NB4 (cell line): Measurements from ENCODE around the gene FBXW10.
A peak's percentile ranks its signal among the peaks of the same experiment; 100 is the strongest.
"Not testable (repeated sequence)": the region's sequence is repeated elsewhere in the genome, so short reads cannot be mapped to it uniquely, and the experiment has no call there.

ENCODE experiments used
- DNase-seq: peaks from one replicate; pipeline ENCODE4 v3.0.0; 2010; ENCODE audit warnings: low read depth
- H3K4me3 ChIP-seq: one replicate; pipeline ENCODE4 v1.5.1; 2011; ENCODE audit warnings: mild to moderate bottlenecking, low read depth, low read length, moderate library complexity
- MYC ChIP-seq: IDR thresholded peaks from 2 replicates; pipeline ENCODE4 v1.6.1; 2011; ENCODE audit warnings: low read depth, low read length
- POLR2A ChIP-seq: IDR thresholded peaks from 2 replicates; pipeline ENCODE4 v1.6.1; 2011; ENCODE audit warnings: mild to moderate bottlenecking; ENCODE audit not compliant: insufficient read length; ENCODE audit errors: extremely low read depth
- TF ChIP-seq, protein P1 (sequence below): IDR thresholded peaks from 2 replicates; pipeline ENCODE4 v1.6.1; 2011; ENCODE audit warnings: low read depth, low read length
- TF ChIP-seq, protein P2 (sequence below): IDR thresholded peaks from one replicate; pipeline ENCODE4 v1.5.1; 2012; ENCODE audit warnings: low read depth, low read length

The FBXW10 gene

DNA sequence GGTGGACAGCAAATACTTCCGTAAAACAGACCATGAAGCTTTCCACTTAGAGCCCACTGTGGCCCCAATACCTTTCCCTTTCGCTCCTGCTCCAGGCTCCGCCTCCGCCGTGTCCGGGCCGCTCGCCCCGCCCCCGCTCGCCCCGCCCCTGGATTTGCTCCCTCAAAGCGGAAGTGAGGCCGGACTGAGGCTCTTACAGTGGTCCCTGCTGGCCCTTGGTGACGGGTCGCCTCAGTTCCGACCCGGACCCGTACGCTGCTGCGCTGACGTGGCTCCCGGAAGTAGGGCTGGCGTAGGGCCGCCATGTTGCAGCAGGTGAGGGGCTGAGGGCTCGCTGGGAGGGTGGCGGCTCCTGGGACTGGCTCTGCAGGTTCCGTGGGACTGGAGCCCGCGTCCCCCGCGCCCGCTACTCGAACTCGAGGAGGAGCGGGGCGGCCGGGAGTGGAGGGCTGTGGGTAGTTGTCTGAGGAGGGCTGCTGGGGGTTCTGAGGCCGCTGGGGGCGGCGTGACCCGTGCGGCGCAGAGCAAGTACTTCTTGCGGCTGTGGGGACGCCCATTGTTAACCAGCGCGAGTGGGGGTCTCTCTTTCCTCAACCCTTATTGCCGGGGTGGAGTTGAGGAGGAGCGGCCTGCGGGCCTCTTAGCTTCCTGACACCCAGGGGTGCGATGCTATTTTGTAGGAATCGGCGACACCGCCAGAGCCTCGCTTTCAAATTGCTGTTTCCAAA lies 37.3 kb downstream of the FBXW10 start, which contains the start of gene TVP23B:
Gene TVP23B (plus strand): TSS at position 193 of the 728 bp plus-strand sequence. CDS start 111 bp downstream, at position 304.
- peak within 1 kb of the TSS; percentile 63 for H3K4me3 ChIP-seq
- TF ChIP-seq, protein P1, sequence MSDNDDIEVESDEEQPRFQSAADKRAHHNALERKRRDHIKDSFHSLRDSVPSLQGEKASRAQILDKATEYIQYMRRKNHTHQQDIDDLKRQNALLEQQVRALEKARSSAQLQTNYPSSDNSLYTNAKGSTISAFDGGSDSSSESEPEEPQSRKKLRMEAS: 0 out of 2 replicates have a peak, but pooled peaks have one; percentile 7
- 0 out of 2 replicates have a peak, but pooled peaks have one; percentile 63 for TF ChIP-seq MYC
- peak; percentile 38 for TF ChIP-seq POLR2A
- DNase-seq: peak; percentile 96

GRCh38 chr17:18781805-18782204 lies 38.0 kb downstream of the FBXW10 start:
- H3K4me3 ChIP-seq: peak overlapping the region; percentile 59
- not testable (repeated sequence) for DNase-seq

DNA sequence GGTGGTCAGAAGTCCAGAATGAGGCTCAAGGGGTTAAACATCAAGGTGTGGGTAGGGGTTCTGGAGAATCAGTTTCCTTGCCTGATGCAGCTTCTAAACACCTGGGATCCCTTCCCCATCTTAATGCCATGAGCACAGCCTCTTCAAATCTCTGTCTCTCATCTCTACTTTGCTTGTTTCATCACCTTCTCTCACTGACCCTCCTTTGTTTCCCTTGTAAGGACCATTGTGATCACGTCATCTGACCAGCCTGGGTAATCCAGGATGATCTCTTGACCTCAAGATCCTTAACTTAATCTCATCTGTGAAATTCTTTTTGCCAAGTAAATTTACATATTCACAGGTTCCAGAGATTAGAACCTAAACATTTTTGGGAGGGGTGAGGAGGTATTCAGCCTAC lies 42.1 kb downstream of the FBXW10 start:
- not testable (repeated sequence) for H3K4me3 ChIP-seq, DNase-seq

- DNase-seq, H3K4me3 ChIP-seq: not testable (repeated sequence)
These were observed 43.0 kb downstream of the FBXW10 start for GRCh38 chr17:18786890-18787289.

DNA sequence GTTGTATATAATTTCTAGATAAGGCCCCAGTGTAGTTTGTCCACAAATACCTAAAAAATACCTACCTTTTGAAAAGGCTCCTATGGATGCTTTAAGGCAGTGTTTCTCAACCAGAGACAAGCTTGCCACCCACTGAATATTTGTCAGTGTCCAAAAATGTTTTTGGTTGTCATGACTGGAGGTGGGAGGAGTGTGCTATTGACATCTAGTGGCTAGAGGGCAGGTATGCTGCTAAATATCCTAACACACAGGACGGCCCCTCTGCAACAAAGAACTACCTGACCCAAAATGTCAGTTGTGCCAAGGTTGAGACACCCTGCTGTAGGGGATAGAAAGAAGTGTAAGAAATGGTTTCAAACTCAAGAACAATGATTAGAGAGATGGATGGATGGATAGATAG lies 47.5 kb downstream of the FBXW10 start:
- DNase-seq, H3K4me3 ChIP-seq: not testable (repeated sequence)

DNA sequence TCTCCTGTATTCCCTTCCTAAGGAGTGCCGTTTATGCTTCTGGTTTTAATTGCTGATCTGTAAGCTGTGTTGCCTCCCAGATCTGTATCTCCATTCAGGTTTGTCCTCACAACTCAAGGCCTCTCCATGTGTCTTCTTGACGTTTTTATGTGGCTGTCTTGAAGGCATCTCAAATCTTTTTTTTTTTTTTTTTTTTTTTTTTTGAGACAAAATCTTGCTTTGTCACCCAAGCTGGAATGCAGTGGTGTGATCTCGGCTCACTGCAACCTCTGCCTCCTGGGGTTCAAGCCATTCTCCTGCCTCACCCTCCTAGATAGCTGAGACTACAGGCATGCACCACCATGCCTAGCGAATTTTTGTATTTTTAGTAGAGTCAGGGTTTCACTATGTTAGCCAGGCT lies 51.0 kb downstream of the FBXW10 start:
- not testable (repeated sequence) for DNase-seq, H3K4me3 ChIP-seq

GRCh38 chr17:18796887-18797286 lies 53.0 kb downstream of the FBXW10 start:
- not testable (repeated sequence) for H3K4me3 ChIP-seq

DNA sequence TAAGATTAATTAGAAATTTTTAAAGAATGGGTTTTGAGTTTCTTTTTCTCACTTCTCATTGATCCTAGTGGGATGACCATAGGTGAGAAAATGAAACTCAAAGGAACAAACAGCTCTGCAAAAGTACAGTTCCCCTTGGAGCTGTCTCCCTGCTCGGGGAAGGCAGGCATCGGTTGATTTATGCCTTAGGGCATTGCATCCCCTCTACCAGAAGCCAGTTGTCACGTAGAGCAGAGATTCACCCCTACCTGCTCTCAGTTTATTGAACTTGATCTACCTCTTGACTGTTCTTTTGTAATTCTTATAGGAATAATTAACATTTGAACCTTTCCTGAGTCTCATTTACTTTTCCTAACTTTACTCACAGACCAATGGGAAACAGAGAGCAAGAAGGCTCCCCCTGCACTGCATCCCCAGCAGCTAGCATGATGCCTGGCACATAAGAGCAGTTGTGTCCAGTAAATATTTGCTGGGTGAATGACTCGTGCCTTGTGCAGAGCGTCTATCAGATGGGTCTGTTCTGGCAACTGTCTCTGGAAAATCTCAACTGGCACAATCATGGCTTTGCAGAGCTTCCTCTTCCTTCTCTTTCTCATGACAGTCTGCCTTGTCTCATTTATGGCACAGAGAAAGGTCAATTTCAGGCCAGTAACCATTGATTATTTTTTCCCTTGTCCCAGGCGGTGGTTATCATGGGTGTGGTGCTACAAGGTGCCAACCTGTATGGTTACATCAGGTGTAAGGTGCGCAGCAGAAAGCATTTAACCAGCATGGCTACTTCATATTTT lies 59.8 kb downstream of the FBXW10 start:
- not testable (repeated sequence) for H3K4me3 ChIP-seq, DNase-seq

More at GRCh38 chr17:18796887-18797286, 53.0 kb downstream of the FBXW10 start:
- DNase-seq: not testable (repeated sequence)

- H3K4me3 ChIP-seq, DNase-seq: not testable (repeated sequence)
These were observed 72.1 kb downstream of the FBXW10 start for GRCh38 chr17:18815924-18816323.

DNA sequence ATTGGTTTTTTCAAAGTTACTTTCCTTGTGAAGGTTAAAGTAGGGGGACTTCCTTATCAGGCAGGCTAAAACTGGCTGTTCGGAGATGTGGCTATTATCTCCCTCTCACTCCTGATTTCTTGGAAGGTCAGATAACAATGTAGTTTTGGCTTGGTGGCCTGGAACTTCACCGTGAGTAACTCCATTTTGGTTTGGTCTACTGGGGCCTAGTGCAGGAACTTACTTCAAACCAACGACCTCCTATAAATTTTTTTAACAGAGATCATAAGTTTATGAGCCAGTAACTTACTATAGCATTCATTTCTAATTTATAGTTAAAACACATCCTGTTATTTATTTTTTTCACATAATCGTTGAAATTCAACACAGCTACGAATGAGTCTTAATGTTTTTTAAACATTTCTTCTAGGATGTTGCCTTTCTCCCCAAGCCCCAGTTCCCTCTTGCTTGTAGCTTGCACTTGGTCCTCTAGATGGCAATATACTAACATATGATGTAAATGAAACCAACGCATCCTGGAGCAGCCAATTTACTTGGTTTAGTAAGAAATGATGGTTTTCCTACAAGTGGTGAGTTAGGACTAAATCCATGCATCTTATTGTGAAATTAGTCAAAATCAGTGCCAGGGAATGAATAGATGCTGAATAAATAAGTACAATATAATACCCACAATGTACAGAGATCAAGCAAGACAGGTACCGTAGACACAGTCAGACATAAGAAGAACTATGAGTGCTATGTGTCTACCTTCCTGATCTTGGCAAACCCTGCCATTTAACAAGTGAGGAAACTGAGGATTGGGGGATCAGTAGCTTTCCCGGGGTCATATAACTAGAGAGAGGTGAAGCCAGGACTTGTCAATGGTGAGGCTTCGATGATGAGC lies 72.9 kb downstream of the FBXW10 start:
- peak; percentile 81 for DNase-seq
- not testable (repeated sequence) for H3K4me3 ChIP-seq
- TF ChIP-seq, protein P2, sequence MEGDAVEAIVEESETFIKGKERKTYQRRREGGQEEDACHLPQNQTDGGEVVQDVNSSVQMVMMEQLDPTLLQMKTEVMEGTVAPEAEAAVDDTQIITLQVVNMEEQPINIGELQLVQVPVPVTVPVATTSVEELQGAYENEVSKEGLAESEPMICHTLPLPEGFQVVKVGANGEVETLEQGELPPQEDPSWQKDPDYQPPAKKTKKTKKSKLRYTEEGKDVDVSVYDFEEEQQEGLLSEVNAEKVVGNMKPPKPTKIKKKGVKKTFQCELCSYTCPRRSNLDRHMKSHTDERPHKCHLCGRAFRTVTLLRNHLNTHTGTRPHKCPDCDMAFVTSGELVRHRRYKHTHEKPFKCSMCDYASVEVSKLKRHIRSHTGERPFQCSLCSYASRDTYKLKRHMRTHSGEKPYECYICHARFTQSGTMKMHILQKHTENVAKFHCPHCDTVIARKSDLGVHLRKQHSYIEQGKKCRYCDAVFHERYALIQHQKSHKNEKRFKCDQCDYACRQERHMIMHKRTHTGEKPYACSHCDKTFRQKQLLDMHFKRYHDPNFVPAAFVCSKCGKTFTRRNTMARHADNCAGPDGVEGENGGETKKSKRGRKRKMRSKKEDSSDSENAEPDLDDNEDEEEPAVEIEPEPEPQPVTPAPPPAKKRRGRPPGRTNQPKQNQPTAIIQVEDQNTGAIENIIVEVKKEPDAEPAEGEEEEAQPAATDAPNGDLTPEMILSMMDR: peak; percentile 54

- DNase-seq, H3K4me3 ChIP-seq: not testable (repeated sequence)
These were observed 77.6 kb downstream of the FBXW10 start for GRCh38 chr17:18821430-18821829.

GRCh38 chr17:18827613-18828012 lies 83.8 kb downstream of the FBXW10 start:
- DNase-seq: not testable (repeated sequence)

More at GRCh38 chr17:18827613-18828012, 83.8 kb downstream of the FBXW10 start:
- H3K4me3 ChIP-seq: not testable (repeated sequence)
